HG02943 (cell line): ENCODE measurements around the gene VPS11.
"Not testable (repeated sequence)": the region's sequence is repeated elsewhere in the genome, so short reads cannot be mapped to it uniquely, and the experiment has no call there.

Experiments
- ATAC-seq: cut with Tn5 transposase; IDR thresholded peaks from one replicate; pipeline ENCODE4 v1.9.1; 2021; ENCODE audit warnings: mild to moderate bottlenecking, low read depth, moderate library complexity; ENCODE audit not compliant: unreplicated experiment

VPS11 gene

GRCh38 chr11:119067371-119068222 lies at the start of gene VPS11:
TSS of gene VPS11 (plus strand) at chr11:119067818. CDS start at chr11:119067824, 6 bp downstream.
- peak; percentile 90 for ATAC-seq

GRCh38 chr11:119018074-119018938 lies 49.3 kb upstream of the VPS11 start, which contains the start of the genes RPS25 and TRAPPC4:
TSS of gene RPS25 (minus strand) at chr11:119018343. CDS start at chr11:119018284, 59 bp downstream.
TSS of gene TRAPPC4 (plus strand) at chr11:119018766. CDS start at chr11:119018796, 30 bp downstream.
- ATAC-seq: peak; percentile 83

DNA sequence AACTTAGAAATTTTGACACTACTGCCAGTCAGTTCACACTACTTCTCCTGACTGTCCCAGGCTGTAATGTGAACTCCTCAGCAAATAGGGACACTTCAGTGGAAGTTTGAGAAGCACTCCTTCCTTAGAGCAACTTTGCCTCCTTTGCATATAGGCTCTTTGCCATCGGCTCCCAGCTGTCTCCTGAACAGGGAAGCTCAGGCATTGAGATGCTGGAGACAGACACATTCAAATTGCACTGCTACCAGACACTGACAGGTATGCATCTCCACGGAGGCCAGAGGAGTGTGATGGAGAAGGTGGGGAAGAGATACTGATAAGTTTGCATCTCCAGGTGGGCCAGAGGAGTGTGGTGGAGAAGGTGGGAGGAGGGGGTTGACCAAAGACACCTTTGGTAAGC lies 47.6 kb upstream of the VPS11 start:
- ATAC-seq: no peak

- no peak for ATAC-seq
These were observed 46.0 kb upstream of the VPS11 start for GRCh38 chr11:119021631-119022030.

- no peak for ATAC-seq
These were observed 43.9 kb upstream of the VPS11 start for GRCh38 chr11:119023741-119024140.

- ATAC-seq: no peak
These were observed 43.1 kb upstream of the VPS11 start for GRCh38 chr11:119024430-119025098.

DNA sequence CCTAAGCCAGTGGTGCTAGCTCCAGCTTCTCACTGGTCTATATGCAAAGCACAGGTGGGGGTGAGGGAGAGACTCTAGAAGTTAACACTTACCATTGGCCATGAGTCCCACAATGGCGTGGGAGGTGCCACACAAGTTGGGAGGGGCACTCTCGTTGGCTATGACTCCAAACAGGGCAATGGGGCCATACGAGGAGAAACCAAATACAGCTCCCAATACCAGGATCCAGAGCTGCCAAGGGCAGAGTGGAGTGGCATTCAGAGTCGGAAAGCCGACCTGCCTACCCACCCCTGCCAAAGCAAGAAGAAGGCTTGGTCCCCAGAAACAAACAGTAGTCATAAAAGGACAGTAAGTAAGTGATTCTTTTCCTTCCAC lies 42.5 kb upstream of the VPS11 start:
- no peak for ATAC-seq

- ATAC-seq: no peak
These were observed 42.1 kb upstream of the VPS11 start for GRCh38 chr11:119025541-119025940.

- no peak for ATAC-seq
These were observed 41.4 kb upstream of the VPS11 start for GRCh38 chr11:119025978-119026766.

DNA sequence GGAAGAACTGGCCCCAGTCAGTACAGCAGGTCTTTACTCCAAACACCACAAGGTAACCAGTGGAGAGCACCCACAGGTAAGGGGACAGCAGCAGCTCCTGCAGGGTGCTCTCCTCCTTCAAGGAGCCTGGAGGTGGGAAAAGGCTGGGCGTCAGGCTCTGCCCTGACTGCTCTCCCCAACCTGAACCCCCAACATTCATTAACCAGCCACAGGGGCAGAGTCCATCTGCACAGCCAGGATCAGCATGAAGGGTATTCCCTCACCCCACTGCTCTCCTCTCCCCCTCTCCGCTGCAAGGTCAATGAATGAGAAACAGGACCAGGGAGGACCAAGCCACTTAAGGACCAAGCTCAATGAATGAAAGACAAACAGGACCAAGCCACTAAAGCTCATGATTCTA lies 40.6 kb upstream of the VPS11 start:
- ATAC-seq: no peak

DNA sequence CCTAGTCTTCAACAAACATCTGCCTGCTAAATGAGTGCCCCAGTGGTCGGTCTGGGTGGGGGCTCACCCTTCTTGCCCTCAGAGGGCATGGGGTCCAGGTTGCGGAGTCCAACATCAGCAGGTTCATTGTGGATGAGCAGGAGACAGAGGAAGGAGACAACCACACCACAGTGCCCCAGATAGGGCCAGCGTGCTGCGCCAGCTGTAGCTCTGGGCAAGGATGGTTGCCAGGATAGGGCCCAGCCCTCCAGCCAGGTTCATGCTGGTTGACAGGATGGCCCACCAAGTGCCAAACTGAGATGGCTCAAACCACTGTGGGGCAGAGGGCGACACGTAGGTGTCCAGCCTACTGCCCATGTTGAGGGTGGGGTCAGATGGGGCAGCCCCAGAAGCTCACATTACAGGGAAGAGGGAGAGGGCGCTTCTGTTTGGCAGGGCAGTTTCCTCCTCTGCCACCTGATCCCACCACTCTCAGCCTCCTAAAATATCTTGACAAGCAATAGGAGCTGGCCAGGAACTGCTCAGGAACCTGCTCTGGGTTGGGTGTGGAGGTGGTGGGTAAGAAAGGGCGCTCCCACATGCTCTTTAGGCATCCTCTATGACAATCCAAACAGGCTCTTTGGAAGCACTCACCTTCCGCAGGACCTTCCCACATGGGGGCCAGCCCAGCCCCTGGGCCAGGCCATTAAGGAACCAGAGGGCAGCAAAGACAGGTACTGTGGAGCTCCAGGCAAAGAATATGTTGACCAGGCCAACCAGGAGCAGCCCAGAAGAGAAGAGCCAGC lies 39.9 kb upstream of the VPS11 start:
- no peak for ATAC-seq

DNA sequence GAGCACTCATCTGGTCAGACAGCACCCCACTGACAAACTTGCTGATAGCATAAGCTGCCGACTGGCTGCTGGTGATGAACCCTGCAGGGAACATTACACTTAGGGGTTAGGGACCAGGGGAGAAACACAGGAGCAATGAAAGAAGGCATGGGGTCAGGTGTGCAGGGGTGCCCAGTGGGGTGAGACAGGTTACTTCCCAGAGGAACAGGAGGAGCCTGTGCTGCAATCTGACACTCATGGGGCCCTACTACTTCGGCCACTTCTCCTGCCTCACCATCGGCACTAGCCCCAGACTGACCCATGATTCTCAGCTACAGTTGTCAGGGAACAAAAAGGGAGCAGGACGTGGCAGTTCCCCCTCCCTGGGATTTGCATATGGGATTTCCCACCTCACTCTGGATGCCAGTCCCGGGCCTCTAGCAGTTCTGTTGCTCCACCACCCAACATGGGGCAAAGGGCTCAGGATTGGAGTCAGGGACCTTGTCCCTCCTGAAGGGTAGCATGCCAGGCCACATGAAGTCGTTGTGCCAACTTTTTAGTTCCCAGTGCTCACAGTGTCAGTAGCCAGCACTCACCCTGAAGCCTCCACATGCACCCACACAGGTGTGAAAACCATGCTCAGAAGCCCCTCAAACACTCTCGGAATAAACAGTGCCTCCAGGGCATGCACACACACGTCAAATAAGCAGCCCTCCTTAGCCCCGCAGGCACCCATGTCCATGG lies 39.1 kb upstream of the VPS11 start:
- no peak for ATAC-seq

DNA sequence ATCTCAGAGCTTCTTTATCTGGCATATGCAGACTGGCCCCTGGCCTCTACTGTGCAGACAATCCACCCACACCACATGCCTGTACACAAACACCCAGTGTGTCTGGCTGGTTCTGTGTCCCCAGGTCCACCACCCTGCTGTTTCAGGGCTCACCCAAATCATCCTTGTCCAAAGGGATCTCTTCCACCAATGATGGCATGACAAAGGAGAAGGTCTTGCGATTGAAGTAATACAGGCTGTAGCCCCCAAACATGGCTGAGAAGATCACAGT lies 38.6 kb upstream of the VPS11 start:
- ATAC-seq: no peak

GRCh38 chr11:119029340-119030028 lies 38.1 kb upstream of the VPS11 start:
- peak; percentile 10 for ATAC-seq

GRCh38 chr11:119030029-119030328 lies 37.6 kb upstream of the VPS11 start:
- peak; percentile 28 for ATAC-seq

GRCh38 chr11:119030329-119031047 lies 37.1 kb upstream of the VPS11 start, which contains the start of gene SLC37A4:
TSS of gene SLC37A4 (minus strand) at chr11:119030877.
- peak; percentile 79 for ATAC-seq

GRCh38 chr11:119031912-119032280 lies 35.7 kb upstream of the VPS11 start:
- no peak for ATAC-seq

- ATAC-seq: not testable (repeated sequence)
These were observed 34.2 kb upstream of the VPS11 start for GRCh38 chr11:119033421-119033820.
